GM19193 (cell line): ENCODE data around the gene MTNR1B.

Experiments
- POLR2A ChIP-seq: IDR thresholded peaks from 4 replicates; pipeline ENCODE4 v1.6.1; 2011; ENCODE audit not compliant: insufficient read depth, insufficient read length; ENCODE audit errors: extremely low read depth

MTNR1B gene

DNA sequence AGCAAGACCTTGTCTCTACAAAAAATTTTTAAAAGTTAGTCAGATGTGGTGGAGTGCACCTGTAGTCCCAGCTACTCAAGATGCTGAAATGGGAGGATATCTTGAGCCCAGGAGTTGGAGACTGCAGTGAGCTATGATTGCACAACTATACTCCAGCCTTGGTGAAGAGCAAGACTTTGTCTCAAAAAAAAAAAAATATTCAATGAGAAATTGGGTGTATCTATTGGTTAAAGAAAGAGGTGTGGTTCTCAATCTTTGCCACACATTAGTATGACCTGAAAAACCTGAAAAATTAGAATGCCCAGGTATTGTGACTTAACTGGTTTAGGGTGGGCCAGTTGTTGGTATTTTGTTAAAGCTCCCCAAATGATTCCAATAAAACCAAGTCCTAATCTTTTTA lies 32.4 kb downstream of the MTNR1B start:
- TF ChIP-seq POLR2A: no peak

DNA sequence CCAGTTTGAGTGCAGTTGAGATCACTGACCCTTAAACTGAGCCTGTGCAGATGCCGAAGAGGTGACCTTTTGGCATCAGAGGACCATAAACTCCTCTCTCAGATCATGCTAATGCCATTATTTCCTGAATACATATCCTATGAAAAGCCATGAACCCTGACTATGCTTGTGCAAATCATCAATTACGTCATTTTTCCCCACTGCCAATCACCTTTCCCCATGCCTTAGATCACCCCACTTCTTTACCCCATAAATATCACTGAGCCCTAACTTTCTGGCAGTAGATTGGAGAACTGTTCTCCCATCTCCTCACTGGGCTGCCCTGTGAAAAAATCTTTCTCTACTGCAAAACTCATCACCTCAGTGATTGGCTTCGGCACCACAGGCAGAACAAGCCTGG lies 32.9 kb downstream of the MTNR1B start:
- no peak for TF ChIP-seq POLR2A

- TF ChIP-seq POLR2A: no peak
Observed at GRCh38 chr11:93005239-93005638, 35.8 kb downstream of the MTNR1B start.

DNA sequence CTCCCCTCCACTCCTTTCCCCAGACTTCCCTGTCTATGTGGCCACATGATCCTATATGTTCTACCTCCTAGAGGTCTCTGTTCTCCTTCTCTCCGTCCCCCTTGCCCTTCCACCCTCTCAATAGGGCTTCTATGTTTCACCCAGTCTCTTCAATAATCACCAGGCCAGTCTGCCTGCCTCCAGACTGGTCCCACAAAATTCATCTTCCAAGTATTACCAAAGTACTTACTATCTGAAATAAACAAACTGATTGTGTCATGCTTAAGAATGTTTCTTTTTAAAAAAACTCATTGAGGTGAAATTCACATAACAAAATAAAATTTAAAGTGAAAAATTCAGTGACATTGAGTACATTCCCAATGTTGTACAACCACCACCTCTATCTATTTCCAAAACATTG lies 44.2 kb downstream of the MTNR1B start:
- no peak for TF ChIP-seq POLR2A

GRCh38 chr11:93016595-93016994 lies 47.1 kb downstream of the MTNR1B start:
- no peak for TF ChIP-seq POLR2A

GRCh38 chr11:93017821-93018690 lies 48.6 kb downstream of the MTNR1B start:
- no peak for TF ChIP-seq POLR2A

GRCh38 chr11:93020248-93021046 lies 51.0 kb downstream of the MTNR1B start:
- TF ChIP-seq POLR2A: no peak

GRCh38 chr11:93024369-93024768 lies 54.9 kb downstream of the MTNR1B start:
- TF ChIP-seq POLR2A: no peak

- no peak for TF ChIP-seq POLR2A
Observed at GRCh38 chr11:93025558-93026255, 56.3 kb downstream of the MTNR1B start.

DNA sequence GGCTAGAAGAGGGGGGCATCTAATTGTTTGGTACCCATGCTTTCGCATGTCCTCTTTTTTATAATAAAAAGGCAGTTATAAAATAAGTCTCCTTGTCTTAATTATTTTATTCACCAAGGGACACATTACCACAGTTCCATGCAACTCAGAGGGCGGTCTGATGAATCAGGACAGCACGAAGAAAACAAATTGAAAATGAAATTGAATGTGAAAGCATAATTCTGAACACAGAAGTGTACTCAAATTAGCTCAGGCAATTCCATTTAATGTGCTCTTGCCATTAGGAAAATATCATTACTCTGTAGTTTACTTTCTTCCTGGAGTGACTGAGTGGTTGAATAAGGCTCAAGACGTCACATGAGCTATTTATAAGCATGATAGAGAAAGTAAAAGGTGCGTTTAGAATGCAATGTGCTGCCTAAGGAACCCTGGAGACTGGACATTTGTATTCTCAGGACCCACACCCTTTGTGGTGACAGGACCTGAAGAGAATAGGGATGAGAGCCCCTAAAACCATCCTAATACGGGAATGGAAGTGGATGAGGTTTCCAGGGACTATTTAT lies 59.6 kb downstream of the MTNR1B start:
- TF ChIP-seq POLR2A: no peak

DNA sequence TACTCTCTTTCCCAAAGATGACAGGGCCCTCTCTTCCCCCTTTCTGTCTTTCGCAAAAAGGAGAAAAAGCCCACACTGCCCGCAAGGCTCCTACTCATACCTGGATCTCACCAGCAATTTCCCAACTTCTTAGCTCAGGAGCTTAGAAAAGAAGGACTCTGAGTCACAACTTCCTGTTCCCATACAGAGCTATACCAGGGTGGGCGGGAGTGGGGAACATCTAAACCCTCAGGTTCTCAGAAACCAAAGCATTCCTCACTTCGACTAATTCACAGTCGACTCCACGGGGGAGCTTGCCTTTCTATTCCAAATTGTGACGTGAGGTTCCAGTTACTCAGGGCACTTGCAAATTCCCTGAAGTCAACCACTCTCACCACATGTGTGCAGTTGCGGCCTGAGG lies 61.9 kb downstream of the MTNR1B start:
- no peak for TF ChIP-seq POLR2A
